Activated CD4-positive, alpha-beta T cell treated with anti-CD3 and anti-CD28 coated beads, Interleukin-2, amount 50 U/mL, for 4 hours (primary cell): ENCODE measurements around the gene UQCRC1.

ENCODE experiments used
- DNase-seq, 2 experiments: peaks; one replicate each; pipeline ENCODE4 v3.0.0-alpha.2; 2020

UQCRC1 gene

DNA sequence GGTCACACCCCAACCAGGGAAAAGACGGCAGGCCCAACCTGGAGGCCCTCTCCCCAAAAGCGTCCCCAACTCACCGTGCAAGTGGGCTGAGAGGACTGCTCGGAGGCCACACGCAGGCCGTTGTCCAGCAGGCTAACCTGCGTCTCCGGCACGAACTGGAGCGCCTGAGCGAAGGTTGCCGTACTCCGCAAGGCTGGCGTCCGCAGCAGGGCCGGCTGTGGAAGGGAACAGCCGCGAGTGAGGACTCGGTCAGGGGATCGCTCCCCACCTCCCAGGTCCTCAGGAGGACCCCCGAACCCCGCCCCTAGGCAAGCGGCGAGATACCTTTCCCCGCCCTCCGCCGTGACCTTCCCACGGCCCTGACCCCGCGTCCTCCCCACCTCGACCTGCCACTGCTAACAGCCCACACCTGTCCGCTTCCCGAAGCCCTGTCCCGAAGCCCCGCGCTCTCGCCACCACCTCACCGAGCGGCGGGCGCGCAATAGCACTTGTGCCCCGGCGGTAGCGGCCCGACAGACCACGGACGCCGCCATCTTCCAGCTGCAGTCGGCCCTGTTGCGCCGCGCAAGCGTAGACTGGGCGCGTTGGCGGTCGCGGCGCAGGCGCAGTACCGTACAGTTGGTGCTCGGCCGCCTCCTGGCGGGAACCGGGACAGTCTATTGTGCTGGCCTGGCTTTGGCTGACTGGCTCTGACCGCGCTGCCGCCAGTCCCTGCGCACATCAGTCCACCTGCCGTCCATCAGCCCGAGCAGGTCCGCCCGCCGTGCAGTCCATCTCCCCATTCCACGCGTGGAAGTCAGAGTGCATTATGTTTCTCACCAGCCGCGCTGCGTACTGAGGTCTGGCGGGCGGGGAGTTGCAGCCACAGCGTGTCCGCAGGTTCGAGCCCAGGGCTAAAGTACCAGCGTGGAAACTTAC, at the start of gene UQCRC1:
TSS of gene UQCRC1 (minus strand) at position 559 of the 918 bp plus-strand sequence. CDS start at position 533, 26 bp downstream.
- peak; percentile 87 to 88 for DNase-seq

DNA sequence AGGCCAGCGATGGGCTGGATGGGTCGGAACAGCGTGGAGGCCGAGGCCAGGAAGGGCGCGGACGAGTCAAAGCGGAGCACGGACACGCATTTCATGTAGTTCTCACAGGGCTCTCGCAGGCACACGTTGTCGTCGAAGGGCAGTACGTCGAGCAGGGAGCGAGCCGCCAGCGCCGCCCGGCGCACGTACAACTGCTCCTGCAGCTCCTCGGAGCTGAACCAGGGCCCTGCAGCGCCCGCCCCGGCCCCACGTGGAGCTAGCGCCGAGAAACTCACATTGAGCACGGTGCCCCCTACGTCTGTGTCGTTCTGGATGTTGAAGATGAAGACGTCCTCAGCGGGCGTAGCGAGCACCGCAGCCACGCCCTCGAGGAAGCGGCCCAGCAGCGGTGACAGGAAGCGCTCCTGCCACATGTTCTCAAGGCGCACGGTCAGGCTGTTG, 47.4 kb upstream of the UQCRC1 start:
- peak; percentile 7 to 23 for DNase-seq

DNA sequence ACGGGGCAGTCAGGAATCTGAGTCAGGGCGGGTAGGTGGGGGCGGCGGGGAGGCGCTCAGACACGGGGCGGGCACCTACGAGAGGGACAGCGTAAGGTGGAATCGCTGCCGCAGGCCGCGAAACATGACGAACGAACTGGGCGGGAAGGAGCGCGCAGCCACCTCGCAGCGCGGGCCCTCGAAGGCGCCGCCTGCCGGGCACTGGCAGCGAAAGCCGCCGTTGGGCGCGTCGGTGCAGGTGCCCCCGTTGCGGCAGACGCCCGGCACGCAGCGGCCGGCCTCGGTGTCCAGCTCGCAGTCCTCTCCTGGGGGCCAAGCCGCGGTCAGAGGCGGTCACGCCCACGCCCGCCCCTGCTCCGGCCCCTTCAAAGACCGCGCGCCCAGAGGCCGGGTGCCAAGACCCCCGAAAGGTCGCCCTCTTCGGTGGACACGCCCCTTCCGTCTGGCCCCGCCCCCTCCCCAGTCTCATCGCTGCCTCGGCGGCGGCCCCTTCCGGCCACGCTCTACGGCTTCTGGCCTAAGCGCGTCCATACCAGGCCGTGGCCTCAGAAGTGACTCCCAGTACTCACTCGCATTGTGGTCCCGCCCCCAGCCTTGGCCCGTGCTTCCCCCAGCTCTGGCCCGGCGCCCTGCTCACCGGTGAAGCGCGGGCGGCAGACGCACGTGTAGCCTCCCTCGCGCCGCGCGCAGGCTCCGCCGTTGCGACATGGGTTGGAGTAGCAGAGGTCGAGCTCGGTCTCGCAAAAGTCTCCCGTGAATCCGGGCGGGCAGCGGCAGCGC, 46.8 kb upstream of the UQCRC1 start:
- DNase-seq = peak; percentile 83 to 87

DNA sequence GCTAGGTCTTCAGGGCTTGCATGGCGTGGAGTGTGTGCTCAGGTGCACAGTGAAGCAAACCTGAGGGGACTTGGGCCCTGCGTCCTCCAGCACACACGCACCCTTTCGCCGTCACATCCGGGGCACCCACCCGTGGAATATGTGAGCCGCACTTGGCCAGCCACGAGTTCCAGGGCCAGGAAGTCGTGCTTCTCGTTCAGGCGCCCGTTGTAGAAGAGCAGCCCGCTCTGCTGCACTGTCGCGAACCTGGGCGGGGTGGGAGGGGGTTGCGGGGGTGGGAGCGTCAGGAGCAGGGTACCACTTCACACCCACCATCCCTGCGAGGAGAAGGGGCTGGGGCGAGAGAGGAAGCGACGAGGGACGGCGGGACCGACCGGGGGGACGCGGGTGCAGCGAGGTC, 46.2 kb upstream of the UQCRC1 start:
- DNase-seq = peak; percentile 63 to 70

DNA sequence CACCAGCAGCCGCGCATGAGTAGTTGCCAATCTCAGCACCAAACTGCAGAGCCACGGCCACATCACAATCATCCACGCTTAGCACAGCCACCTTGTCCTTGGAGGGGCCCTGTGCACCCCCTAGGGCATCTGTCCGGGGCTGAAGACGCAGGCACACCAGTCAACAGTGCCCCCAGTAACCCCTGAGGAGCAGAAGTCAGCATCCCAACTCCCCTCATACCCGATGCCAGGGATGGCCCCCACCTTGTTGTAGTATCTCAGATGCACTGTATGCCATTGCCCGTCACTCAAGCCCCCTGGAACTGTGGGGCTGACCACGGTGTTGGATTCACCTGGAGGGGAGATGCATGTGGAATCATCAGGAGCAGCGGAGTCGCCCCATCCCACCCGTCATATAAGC, 45.6 kb upstream of the UQCRC1 start:
- no peak for DNase-seq

DNA sequence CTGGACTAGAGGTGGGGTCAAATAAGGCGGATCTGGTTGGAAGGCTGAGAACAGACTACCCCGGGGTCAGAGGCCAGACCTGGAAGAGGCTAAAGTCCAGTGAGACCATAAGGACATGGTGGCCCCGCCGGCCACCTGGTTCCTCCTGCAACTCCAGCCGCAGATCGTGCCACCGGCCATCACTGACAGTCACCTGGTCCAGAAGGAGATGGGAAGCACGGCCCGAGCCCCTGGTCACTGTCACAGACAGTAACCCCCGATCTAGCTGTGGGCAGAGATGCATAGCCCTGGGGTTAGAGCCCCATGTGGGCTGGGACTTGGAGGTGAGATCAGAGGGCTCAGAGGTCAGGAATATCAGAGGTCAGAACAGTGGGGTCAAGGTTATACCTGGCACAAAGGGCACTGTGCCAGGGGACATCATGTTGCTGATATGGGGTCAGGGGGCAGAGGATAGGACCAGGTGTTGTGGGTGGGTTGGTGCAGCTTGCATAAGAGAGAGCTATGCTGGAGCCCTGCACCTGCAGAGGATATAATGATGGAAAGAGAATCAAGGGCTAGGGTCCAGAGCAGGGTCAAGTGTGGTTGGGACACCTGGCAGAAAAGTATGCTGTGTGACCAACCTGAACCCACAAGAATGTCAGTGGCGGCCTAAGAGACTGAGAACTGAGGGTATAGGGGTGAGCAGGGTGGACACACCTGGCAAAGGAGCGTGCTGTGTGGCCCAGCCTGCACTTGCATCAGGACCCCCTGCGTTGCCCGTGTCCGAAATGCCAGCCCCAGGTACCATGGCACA, 43.7 kb upstream of the UQCRC1 start:
- DNase-seq = no peak

DNA sequence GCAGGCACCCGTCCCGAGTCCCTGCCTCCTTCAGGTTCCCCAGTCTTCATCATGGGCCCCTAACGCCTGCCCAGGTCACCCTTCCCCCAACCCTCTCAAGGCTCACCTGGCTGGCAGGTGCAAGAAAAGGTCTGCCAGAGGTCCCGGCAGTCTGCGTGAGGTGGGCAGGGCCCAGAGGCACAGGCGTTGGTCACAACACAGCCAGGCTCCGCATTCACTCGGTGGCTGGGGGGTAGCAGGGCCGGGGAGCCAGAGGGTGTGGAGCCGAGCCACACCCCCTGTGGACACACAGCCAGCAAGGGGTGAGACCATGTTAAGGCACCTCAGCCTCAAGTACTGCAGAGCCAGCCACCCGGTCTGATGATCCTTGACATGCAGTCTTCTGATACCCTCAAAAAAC, 42.3 kb upstream of the UQCRC1 start:
- DNase-seq = no peak

DNA sequence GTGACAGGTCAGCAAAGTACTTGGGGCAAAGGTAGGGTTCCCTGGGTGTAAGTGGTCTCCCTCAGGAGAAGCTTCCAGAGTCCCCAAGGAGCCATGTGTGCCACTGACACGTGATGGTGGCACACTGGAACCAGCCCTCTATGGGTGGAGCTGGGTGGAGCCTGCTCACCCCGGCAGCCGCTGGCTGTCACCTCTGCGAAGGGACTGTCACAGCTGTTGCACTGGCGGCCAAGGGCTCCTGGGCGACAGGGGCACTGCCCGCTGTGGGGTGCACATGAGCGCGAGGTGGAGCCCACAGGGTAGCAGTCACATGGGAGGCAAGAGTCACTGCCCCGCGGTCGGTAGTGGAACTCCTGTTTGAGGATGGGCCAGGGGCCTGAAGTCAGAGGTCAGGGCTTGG, 41.3 kb upstream of the UQCRC1 start:
- DNase-seq = no peak

DNA sequence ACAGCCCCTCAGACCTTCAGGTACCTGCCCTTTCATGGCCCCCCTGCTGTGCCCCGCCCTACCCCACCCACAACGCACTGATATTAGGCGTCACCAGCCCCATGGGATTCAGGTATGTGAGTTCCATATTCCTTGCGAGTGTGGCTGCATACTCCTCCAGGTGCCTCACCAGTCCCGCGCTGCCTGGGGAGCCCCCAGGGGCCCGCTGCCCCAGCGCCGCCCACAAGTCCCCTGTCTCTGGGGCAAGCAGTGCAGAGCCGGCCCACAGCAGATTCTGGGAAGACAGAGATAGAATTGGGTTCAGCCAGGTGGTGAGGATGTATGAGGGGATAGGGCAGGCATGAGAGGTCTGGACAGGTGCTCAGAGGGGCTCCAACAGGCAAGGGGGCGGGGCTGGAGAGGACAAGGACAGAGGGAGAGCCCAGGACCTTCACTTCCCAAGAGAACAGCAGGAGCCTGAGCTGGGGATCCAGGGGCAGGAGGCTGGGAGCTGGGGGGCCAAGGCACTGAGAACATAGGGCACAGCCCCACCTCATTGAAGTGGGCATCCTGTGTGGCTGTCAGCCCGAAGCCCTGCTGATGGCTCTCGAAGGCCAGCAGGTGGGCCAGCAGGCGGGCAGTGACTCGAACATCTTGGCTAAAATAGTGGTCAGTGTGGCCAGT, 38.9 kb upstream of the UQCRC1 start:
- DNase-seq = no peak

DNA sequence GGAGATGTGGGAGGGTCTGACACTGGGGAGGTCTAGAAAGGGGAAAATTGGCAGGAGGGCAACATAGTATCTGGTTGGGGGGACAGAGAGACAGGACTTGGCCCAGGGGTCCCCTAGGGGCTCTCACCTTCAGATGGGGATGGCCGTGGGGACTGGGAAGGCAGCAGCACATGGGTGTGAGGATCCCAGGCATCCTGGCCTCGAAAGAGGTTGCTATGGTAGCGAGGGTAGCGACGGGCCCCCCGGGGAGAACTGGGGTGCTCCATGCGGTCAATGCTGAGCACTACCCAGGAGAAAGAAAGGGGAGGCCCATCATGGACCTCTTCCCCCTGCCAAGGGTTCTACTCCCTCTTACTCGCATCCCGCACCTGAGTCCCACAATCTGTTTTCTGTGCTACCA, 38.3 kb upstream of the UQCRC1 start:
- no peak for DNase-seq

DNA sequence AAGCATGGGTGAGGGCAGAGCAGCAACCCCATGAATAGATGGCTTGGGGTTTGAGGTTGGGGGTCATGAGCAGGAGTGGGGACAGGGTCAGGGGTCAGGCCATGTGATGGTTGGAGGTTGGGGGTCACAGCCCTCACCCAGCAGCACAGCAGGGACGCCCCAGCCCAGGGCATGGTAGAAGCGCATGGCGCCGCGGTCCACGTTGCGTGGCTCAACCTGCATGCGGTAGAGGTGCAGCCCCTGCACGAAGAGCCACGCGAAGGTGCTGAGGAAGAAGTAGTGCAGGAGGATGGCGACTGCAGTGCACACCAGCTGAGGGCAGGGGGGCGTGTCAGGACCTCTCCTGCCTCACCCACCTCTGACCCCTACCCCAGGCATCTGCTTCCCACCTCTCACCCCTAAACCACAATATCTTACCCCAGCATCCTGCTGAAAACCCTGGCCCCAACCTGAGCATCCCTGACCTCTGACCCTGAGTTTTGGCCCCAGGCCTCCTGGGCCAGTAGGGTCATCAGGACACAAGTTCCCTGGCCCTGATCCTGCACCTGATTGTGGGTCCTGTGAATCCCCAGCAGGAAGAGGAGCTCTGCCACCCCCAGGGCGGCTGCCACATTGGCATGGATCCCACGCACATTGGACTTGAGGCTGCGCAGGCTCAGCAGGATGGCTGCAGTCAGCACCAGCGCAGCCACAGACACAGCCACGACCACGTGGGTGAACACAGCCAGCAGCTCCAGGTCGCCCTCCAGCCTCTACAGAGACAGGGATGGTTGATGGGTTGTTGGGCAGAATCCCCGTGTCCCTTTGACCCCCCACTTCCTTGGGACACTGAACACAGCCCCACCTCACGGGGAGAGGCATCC, 35.7 kb upstream of the UQCRC1 start:
- no peak for DNase-seq

DNA sequence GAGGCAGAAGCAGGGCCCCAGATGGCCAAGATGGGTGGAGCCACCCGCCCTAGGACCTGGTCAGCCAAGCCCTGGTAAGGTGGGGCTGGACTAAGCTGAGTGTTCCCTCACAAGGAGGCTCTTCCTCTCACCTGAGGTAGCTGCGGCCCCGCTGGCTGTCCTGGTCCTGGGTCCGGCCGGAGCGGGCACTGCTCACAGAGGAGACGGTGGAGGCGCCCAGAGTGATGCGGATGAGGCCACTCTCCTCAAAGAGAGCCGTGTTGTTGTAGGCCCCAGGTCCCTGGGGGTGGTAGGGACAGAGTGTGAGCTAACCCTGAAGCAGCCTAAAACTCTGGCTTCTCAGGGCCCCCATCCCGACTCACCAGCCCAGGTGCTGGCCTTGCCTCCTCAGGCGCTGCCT, 33.2 kb upstream of the UQCRC1 start:
- no peak for DNase-seq

DNA sequence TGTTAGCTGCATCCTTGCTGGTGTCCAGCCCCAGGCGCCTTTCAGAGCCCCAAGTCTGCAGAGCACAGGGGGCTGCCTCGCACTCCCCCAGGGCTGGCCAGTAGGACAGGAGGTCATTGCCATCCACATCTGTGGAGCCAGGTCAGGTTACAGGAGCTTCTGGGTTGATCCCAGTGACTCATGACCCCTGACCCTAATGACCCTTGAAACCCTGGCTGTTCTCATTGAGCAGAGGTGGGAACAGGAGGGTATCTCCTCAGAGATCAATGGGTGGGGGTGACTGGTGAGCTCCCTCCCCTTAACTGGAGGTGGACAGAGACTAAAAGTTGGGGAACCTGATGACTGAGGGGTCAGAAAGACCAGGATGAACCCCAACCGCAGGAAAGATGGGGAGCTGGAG, 31.9 kb upstream of the UQCRC1 start:
- DNase-seq = no peak

DNA sequence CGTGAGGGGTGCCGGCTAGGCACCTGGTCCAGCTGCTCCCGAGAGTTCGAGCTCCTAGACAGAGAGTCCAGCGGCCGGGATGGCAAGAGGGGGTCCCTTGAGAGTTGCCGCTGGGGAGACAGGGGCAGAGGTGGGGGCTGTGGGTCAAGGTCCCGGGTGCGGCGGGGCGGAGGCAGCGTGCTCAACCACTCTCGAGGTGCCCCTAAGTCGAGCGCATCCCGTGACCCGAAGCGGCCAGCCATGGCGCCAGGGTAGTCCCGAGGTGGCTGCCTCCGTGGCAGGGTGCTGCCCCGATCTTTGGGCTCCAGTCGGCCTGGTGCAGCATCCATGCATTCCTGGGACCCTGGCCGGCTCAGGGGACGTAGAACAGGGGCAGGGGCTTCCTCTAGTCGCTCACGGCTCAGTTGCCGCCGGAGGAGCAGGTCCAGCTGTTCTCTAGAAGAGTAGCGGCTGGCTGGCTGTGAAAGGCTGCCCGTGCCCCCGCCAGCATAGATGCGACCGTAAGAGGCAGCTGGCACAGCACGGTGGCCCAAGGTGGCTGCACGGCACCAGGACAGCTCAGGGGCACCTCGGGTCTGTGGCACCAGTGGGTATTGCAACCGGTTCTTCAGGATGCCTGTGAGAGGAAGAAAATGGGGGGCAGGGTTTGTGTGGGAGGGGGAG, 30.6 kb upstream of the UQCRC1 start:
- no peak for DNase-seq

DNA sequence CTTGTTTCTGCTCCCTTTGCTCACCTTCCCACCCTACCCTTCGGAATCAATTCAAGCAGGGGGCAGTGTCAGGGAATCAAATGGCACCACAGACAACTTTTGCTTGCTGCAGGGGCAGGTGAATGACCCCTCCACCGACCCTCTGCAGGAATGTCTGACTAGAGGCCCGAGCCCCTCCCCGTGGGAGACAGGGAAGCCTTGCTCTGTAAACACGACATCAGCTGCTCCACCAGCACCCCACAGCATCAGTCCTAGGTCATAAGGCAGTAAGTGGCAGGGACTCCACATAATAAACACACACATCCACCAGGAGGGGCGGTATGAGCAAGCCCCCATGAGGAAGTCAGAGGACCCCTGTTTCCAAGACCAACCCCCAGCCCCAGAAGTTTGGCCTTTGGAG, 27.9 kb upstream of the UQCRC1 start:
- DNase-seq = no peak

DNA sequence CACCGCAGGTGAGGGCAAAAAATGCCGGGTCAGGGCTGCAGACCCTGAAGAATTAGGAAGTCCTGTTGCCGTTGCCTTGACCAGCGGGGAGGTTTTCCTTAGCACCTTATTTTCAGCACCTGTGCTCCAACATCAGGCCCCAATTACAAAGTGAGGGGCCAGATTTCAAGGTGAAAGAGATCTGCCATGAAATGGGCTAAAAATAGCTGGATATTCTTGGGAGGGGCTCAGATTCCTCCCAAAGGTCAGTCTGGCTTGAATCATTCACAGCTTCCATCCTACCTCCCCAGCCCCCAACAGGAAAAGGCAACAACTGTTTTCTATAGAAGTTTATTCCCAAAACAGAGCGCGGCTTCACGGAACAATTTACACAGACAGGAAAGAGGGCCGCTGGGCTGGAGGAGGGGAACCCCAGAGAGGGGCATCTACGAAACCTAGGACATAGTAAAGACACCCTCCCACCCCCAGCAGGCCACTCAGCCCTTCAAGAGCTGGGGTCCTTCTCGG, 26.8 kb upstream of the UQCRC1 start:
- DNase-seq = no peak

DNA sequence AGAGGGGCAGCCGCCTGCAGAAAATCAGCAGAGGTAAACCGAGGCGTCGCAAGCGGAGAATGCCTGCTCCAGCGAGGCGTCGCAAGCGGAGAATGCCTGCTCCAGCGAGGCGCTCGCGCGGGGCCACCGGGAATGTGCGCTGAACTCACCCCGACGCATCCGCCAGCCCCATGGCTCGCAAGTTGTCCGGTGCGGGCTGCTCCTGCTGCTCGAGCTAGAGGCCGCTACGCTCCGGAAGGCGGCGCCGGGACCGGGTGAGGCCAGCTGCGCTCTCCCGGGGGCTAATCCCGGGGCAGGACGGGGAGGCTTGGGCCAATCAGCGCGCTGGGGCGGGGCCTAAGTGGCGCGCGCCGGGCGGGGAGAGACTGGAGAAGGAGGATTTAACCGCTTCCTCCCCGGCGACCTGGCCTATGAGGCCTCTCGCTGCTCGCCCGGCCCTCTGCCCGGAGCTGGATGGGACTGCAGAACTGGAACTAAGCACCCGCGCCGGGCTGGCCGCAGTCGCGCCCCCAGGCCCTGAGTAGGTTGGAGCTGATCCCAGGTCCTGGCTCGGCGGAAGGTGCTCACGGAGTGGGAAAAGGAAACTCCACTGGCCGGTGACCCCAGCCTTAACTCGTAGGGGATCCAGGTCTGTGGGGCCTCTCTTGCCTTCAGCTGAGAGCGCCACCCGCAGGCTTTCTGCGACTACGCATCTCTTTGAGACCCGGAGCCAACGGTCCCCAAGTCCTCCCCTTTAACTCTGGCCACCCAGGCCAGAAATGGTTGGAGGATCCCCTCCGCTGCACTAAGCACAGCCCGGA, 26.0 kb upstream of the UQCRC1 start, which contains the start of gene SLC26A6:
TSS of gene SLC26A6 (minus strand) at position 240 of the 800 bp plus-strand sequence. CDS start at position 172, 68 bp downstream.
- peak; percentile 86 to 88 for DNase-seq

DNA sequence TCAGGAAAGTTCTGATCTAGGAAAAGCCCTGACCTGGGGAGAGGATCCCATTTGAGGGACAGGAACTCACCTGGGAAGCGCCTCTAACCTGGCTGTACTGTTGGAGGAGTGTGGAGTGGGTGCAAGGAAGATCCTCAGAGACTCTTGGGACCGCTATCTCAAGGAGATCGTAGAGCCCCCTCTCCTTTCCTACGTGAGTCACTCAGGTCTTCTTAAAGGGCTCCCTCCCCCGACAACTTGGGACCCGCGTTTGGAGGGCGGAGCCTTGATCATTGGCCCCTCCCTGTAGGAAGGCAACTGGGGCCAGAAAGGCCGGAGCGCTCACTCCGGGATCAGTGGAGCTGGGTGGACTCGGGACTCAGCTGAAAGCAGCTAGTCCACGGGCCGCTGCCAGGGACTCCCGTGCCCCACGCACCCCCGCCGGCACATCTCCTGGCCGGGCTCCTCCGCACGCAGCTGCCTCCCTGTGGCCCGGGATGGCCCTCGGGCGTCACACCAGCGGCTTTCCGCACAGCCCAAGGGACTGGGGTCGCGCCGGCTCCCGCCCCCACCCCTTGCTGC, 25.3 kb upstream of the UQCRC1 start:
- peak; percentile 43 to 44 for DNase-seq

DNA sequence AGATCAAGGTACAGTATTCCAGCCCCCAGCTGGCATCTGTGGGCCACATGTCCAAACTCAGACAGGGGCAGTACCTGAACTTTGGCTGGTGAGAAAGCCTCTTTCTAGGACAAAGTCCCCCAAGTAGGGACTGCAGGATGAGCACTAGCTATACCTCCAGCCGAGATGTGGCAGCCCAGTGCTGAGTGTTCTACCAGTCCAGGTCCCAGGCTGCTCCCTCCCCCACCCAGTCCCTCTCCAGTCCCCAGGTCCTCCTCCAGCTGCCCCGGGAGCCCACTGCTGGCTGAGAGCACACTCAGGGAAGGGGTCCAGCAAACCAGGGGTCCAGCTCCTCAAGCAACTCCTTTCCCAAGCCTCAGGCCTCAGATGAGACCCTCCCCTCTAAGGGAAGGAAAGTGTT, 24.3 kb upstream of the UQCRC1 start:
- no peak for DNase-seq
